IMR-90 (cell line): ENCODE data around the gene GNAT1.

Experiments
- BHLHE40 ChIP-seq: fragments of 150-350 bp; IDR thresholded peaks from 2 replicates; pipeline ENCODE4 v1.6.1; 2016; ENCODE audit warnings: mild to moderate bottlenecking, low read depth, low read length
- CEBPB ChIP-seq: IDR thresholded peaks from 2 replicates; pipeline ENCODE4 v1.6.1; 2012; ENCODE audit warnings: low read depth, low read length, improper control_type of control experiment
- CHD1 ChIP-seq: IDR thresholded peaks from 2 replicates; pipeline ENCODE4 v1.6.1; 2012; ENCODE audit warnings: low read depth, low read length, improper control_type of control experiment
- FOS ChIP-seq: fragments of 150-350 bp; IDR thresholded peaks from 2 replicates; pipeline ENCODE4 v1.6.1; 2016; ENCODE audit warnings: low read depth, low read length
- MXI1 ChIP-seq: IDR thresholded peaks from 2 replicates; pipeline ENCODE4 v1.6.1; 2012; ENCODE audit warnings: low read depth, mild to moderate bottlenecking, low read length, moderate library complexity, borderline replicate concordance
- NFE2L2 ChIP-seq: fragments of 150-350 bp; IDR thresholded peaks from 2 replicates; pipeline ENCODE4 v1.6.1; 2016; ENCODE audit warnings: low read depth, mild to moderate bottlenecking, low read length
- POLR2A ChIP-seq: IDR thresholded peaks from 2 replicates; pipeline ENCODE4 v1.6.1; 2012; ENCODE audit warnings: mild to moderate bottlenecking, low read depth, low read length
- RAD21 ChIP-seq: IDR thresholded peaks from 2 replicates; pipeline ENCODE4 v1.6.1; 2012; ENCODE audit warnings: low read length, improper control_type of control experiment
- RCOR1 ChIP-seq: IDR thresholded peaks from 2 replicates; pipeline ENCODE4 v1.6.1; 2012; ENCODE audit warnings: mild to moderate bottlenecking, low read length, improper control_type of control experiment; ENCODE audit not compliant: insufficient replicate concordance
- RFX5 ChIP-seq: IDR thresholded peaks from 2 replicates; pipeline ENCODE4 v1.8.0; 2012; ENCODE audit warnings: low read depth, mild to moderate bottlenecking, low read length, moderate library complexity
- SMC3 ChIP-seq: fragments of 150-350 bp; IDR thresholded peaks from 2 replicates; pipeline ENCODE4 v1.6.1; 2016; ENCODE audit warnings: low read depth, mild to moderate bottlenecking, antibody characterized with exemption, low read length, moderate library complexity
- TF ChIP-seq, protein P1 (sequence below): conservative IDR thresholded peaks from 2 replicates; pipeline ENCODE4 v1.5.1; 2012; ENCODE audit warnings: mild to moderate bottlenecking, low read depth, low read length, improper control_type of control experiment
- TF ChIP-seq, protein P2 (sequence below): fragments of 150-350 bp; IDR thresholded peaks from 2 replicates; pipeline ENCODE4 v1.6.1; 2017; ENCODE audit warnings: mild to moderate bottlenecking, antibody characterized with exemption, low read length, low read depth
- TF ChIP-seq, protein P3 (sequence below): fragments of 150-350 bp; IDR thresholded peaks from 2 replicates; pipeline ENCODE4 v1.6.1; 2016; ENCODE audit warnings: low read depth, mild to moderate bottlenecking, low read length, moderate library complexity, borderline replicate concordance

DNA sequence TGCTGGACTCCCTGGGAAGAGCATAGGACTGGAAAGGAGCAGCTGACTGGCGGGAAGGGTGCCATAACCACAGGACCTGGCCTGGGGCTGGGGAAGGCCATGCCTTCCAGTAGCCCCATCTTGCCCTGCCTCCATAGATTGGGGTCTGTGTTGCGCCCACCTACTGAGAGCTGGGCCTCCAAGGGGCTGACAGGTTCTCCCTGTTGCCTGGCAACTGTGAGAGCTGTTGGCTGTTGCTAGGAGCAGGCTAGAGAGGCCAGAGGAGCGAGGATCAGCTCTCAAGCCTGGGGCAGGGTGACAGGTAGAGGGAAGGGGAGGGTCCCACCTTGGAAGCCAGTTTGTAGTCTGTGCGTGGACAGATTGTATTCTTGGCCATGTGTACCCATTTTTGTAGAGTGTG lies 41.8 kb downstream of the GNAT1 start:
- TF ChIP-seq SMC3 (no peak), CEBPB (no peak), POLR2A (no peak), RAD21 (no peak), RFX5 (no peak), RCOR1 (no peak), FOS (no peak), MXI1 (no peak), BHLHE40 (no peak), CHD1 (no peak), NFE2L2 (no peak)
- TF ChIP-seq, protein P1, sequence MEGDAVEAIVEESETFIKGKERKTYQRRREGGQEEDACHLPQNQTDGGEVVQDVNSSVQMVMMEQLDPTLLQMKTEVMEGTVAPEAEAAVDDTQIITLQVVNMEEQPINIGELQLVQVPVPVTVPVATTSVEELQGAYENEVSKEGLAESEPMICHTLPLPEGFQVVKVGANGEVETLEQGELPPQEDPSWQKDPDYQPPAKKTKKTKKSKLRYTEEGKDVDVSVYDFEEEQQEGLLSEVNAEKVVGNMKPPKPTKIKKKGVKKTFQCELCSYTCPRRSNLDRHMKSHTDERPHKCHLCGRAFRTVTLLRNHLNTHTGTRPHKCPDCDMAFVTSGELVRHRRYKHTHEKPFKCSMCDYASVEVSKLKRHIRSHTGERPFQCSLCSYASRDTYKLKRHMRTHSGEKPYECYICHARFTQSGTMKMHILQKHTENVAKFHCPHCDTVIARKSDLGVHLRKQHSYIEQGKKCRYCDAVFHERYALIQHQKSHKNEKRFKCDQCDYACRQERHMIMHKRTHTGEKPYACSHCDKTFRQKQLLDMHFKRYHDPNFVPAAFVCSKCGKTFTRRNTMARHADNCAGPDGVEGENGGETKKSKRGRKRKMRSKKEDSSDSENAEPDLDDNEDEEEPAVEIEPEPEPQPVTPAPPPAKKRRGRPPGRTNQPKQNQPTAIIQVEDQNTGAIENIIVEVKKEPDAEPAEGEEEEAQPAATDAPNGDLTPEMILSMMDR: no peak
- TF ChIP-seq, protein P2, sequence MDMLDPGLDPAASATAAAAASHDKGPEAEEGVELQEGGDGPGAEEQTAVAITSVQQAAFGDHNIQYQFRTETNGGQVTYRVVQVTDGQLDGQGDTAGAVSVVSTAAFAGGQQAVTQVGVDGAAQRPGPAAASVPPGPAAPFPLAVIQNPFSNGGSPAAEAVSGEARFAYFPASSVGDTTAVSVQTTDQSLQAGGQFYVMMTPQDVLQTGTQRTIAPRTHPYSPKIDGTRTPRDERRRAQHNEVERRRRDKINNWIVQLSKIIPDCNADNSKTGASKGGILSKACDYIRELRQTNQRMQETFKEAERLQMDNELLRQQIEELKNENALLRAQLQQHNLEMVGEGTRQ: no peak
- TF ChIP-seq, protein P3, sequence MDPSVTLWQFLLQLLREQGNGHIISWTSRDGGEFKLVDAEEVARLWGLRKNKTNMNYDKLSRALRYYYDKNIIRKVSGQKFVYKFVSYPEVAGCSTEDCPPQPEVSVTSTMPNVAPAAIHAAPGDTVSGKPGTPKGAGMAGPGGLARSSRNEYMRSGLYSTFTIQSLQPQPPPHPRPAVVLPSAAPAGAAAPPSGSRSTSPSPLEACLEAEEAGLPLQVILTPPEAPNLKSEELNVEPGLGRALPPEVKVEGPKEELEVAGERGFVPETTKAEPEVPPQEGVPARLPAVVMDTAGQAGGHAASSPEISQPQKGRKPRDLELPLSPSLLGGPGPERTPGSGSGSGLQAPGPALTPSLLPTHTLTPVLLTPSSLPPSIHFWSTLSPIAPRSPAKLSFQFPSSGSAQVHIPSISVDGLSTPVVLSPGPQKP: no peak
